ENCODE measurements around the gene TARBP2.

The TARBP2 gene, protein sequence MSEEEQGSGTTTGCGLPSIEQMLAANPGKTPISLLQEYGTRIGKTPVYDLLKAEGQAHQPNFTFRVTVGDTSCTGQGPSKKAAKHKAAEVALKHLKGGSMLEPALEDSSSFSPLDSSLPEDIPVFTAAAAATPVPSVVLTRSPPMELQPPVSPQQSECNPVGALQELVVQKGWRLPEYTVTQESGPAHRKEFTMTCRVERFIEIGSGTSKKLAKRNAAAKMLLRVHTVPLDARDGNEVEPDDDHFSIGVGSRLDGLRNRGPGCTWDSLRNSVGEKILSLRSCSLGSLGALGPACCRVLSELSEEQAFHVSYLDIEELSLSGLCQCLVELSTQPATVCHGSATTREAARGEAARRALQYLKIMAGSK

DNA sequence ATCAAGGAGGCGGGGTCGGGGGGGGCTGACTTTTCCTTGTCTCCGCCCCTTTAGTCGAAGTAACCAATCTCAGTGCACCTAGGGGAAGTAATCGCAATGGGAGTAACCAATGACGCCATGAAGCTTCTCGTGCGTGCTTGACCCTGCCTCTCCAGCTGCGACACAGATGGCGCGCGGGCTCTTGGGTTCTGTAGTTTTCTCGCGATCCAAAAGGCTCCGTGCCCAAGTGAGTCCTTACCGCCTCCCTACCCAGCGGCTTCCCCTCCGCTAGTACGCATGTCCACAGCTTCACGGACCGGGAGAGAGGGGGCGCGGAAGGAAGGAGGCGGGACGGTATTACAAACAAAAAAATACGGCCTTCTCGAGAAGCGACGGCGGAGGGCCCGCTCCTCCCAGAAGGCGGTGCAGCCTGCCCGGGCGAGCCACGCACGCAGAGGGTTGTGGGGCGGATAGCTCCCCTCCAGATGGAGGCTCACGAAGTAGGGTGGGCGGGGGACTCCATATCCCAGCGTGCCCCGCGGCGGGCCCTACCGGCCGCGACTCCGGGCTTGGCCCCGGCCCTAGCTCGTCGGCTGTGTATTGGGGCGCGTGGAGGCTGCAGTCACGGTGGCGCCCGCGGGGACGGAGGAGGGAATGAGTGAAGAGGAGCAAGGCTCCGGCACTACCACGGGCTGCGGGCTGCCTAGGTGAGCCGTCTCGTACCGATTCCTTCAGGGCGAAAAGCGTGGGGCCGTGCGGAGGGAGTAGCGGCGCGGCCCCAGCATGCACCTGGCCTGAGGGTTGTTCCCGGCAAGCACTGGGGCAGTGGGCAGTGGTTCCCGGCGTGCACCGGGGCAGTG, at the start of gene TARBP2:
TARBP2 (plus strand) TSS at position 508 of the 839 bp plus-strand sequence; CDS start at position 634, 126 bp downstream.
- H3K4me1 ChIP-seq (ENCODE audit: control insufficient read depth, insufficient read depth, low read length), result peaks cover 15% of the 10 kb centered on the region
- peak within 1 kb of the TSS; percentile 95 for H3K4me3 ChIP-seq (ENCODE audit: low read length)
- H3K27me3 ChIP-seq (ENCODE audit: control insufficient read depth, insufficient read depth, low read length), result no peaks in the 10 kb centered on the region
- peaks cover 8% of the 10 kb centered on the region for H3K36me3 ChIP-seq (ENCODE audit: control insufficient read depth, insufficient read depth, low read length)
- H3K27ac ChIP-seq (ENCODE audit: low read depth, low read length), result peak within 1 kb of the TSS; percentile 98
- peak within 1 kb of the TSS; percentile 97 for H3K9ac ChIP-seq (ENCODE audit: low read length)

DNA sequence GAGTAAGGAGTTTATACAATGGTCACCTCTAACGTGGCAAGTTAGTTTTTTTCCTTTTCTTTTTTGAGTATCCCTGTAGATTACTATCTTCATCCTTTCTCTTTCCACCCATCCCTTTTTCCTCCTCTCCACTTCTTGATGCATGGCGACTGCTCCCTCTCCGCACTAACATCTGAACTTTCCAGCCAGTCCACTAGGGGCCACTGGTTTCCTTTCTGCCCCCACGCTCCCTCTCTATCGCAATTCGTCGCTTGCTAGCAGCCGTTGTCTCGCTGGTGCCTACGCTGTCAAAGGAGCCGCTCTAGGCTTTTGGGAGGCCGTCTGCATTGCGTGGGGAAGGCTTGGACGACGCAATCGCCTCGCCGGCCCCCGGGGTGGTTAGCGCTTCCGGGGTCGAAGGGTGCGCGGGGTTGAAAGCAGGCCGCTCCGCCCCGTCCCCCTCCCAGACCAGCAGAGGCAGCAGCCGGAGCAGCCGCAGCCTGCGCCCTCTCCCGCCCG, 49.4 kb upstream of the TARBP2 start, which contains the start of gene PCBP2:
PCBP2 (plus strand) TSS at position 442 of the 498 bp plus-strand sequence. CDS start 2,699 bp downstream, outside the sequence.
- Histone ChIP-seq H3K36me3 (ENCODE audit: control insufficient read depth, insufficient read depth, low read length) (peaks cover 17% of the 10 kb centered on the region), H3K27ac (ENCODE audit: low read depth, low read length) (peak within 1 kb of the TSS; percentile 99), H3K4me3 (ENCODE audit: low read length) (peak within 1 kb of the TSS; percentile 87)

DNA sequence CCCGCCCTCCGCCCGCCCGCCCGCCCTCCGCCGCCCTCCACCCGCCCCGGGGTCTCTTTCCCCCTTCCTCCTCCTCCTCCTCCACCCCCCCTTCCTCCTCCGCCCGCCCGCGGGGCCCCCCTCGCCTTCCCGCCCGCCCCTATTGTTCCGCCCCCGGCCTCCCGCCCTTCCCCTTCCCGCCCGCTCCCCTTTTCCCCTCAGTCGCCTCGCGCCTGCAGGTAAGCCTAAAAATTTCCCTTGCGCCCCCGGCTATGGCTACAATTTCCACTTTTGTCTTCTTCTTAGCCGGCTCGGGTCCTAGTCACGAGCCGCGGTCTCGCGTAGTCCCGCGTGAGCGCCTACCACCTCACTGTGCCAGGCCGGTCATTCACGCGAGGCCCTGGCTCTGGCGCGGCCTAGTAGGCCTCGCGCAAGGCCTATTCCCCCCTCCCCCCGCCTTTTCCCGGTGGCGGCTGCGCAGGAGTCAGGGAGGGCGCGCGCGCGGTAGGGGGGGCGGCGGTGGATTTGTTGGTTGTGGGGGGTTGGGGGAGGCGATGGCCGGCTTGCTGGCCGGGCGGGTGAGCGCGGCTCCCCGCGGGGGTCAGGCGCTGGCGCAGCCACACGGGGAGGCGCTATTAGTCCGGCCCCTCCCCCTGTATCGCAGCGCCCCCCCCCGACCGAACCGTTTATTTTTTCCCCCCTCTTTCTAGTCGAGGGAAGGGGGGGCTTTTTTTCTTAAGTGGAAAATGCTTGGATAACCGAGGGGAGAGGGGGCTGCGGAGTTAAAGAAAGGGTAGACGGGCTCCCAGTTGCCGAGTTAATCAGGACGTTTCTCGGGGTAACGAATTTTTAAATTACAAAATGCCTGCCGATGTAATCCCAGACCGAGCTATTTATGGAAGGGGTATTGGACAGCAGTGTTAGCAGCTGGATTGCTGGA, 48.7 kb upstream of the TARBP2 start:
- Histone ChIP-seq H3K27me3 (ENCODE audit: control insufficient read depth, insufficient read depth, low read length) (no peaks in the 10 kb centered on the region), H3K9ac (ENCODE audit: low read length) (peak overlapping the region; percentile 93), H3K4me3 (ENCODE audit: low read length) (peak overlapping the region; percentile 87), H3K27ac (ENCODE audit: low read depth, low read length) (peak overlapping the region; percentile 99), H3K4me1 (ENCODE audit: control insufficient read depth, insufficient read depth, low read length) (peaks cover 13% of the 10 kb centered on the region), H3K36me3 (ENCODE audit: control insufficient read depth, insufficient read depth, low read length) (peaks cover 22% of the 10 kb centered on the region)

More for the DNA sequence above, 49.4 kb upstream of the TARBP2 start, which contains the start of gene PCBP2:
- H3K9ac ChIP-seq (ENCODE audit: low read length), result peak within 1 kb of the TSS; percentile 93
- H3K4me1 ChIP-seq (ENCODE audit: control insufficient read depth, insufficient read depth, low read length), result peaks cover 13% of the 10 kb centered on the region
- no peaks in the 10 kb centered on the region for H3K27me3 ChIP-seq (ENCODE audit: control insufficient read depth, insufficient read depth, low read length)

DNA sequence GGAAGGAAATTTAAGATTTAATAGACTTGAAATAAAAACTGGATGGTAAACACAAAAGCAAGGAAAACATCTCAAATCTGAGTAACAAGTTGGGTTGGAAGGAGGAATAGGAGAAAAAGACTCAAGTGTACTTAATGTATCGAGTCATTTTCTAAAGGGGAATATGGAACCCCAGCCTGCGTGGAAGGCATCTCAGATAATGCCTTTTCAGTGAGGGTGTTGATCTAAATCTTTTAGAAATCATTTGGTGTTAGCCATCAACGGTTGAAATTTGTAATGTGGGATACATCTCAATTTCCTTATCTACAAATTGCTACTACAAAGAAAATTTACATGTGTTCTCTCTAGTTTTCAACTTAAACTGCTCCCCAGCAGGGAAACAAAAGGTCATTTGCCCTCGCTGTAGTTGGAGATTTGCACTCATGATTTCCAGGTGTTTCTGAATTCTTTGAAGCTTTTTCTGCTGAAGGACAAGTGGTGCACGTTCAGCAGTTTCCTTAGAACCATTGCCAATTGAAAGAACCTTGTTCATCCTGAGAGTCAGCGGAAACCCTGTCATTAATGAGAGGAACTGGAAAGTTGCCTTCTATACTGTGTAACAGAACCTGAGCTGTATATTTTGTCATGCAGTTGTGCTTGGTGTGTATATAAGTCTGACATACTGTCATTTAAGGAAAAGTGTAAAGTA, 47.0 kb upstream of the TARBP2 start:
- Histone ChIP-seq H3K27ac (ENCODE audit: low read depth, low read length) (no peak overlapping the region), H3K36me3 (ENCODE audit: control insufficient read depth, insufficient read depth, low read length) (peaks cover 32% of the 10 kb centered on the region), H3K9ac (ENCODE audit: low read length) (no peak overlapping the region)

DNA sequence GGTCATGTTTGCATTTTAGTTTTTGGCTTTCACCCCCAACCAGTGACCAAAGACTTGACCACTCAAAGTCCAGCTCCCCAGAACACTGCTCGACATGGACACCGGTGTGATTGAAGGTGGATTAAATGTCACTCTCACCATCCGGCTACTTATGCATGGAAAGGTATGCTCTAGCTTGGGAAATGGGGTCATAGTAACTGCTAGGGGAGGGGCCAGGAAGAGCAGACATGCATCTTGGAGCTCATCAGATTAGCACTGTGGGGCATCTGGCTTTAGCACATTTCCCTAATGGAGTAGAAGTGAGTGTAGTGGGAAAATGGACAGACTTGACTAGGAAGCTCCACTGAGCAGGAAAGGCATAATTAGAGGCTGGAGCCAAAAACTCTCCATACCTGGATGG, 46.4 kb upstream of the TARBP2 start:
- Histone ChIP-seq H3K9ac (ENCODE audit: low read length) (no peak overlapping the region), H3K27me3 (ENCODE audit: control insufficient read depth, insufficient read depth, low read length) (no peaks in the 10 kb centered on the region), H3K4me1 (ENCODE audit: control insufficient read depth, insufficient read depth, low read length) (peaks cover 13% of the 10 kb centered on the region), H3K27ac (ENCODE audit: low read depth, low read length) (no peak overlapping the region), H3K4me3 (ENCODE audit: low read length) (no peak overlapping the region), H3K36me3 (ENCODE audit: control insufficient read depth, insufficient read depth, low read length) (peaks cover 34% of the 10 kb centered on the region)

More for the DNA sequence above, 47.0 kb upstream of the TARBP2 start:
- H3K4me3 ChIP-seq (ENCODE audit: low read length), result no peak overlapping the region
- peaks cover 13% of the 10 kb centered on the region for H3K4me1 ChIP-seq (ENCODE audit: control insufficient read depth, insufficient read depth, low read length)
- no peaks in the 10 kb centered on the region for H3K27me3 ChIP-seq (ENCODE audit: control insufficient read depth, insufficient read depth, low read length)

DNA sequence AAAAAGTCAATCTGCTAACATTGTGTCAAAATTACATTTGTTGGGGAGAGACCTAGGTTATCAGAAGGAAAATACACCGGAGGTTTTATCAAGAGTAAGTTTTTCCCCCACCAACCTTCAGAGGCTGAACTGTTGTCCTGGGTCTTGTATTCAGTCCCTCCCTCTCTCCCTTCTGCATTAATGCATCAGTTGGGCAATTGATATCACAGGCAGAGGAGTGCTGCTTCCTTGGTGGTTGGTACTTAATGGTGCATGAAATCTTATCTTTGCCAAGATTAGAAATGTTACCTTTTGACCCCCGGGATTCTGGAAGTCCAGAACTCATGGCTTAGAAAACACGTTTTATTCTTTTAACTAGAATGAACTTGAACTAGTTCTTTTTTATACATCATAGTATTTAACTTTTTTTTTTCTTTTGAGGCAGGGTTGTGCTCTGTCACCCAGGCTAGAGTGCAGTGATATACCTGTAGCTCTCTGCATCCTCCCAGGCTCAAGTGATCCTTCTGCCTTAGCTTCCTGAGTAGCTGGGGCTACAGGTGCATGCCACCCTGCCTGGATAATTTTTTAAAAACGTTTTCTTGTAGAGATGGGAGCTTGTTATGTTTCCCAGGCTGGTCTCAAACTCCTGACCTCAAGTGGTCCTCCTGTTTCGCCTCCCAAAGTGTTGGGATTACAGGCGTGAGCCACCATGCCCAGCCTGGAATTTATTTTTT, 44.3 kb upstream of the TARBP2 start:
- Histone ChIP-seq H3K4me1 (ENCODE audit: control insufficient read depth, insufficient read depth, low read length) (peaks cover 13% of the 10 kb centered on the region), H3K36me3 (ENCODE audit: control insufficient read depth, insufficient read depth, low read length) (peaks cover 53% of the 10 kb centered on the region), H3K27me3 (ENCODE audit: control insufficient read depth, insufficient read depth, low read length) (no peaks in the 10 kb centered on the region), H3K27ac (ENCODE audit: low read depth, low read length) (no peak overlapping the region), H3K9ac (ENCODE audit: low read length) (no peak overlapping the region), H3K4me3 (ENCODE audit: low read length) (no peak overlapping the region)

DNA sequence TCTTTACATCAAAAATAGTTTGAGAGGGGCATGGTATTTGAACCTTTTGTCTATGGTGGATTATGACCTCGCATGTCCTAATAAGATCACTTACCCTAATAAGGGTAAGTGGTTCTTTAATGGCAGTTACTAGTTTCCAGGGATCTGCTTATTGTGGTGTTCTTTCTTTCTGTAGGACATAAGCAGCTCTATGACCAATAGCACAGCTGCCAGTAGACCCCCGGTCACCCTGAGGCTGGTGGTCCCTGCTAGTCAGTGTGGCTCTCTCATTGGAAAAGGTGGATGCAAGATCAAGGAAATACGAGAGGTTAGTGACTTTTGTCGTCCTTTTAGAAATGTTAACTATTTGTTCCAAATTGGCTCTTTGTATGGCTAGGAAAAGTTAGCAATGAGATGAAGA, 42.0 kb upstream of the TARBP2 start:
- no peak overlapping the region for H3K9ac ChIP-seq (ENCODE audit: low read length)
- no peaks in the 10 kb centered on the region for H3K27me3 ChIP-seq (ENCODE audit: control insufficient read depth, insufficient read depth, low read length)
- H3K36me3 ChIP-seq (ENCODE audit: control insufficient read depth, insufficient read depth, low read length), result peaks cover 74% of the 10 kb centered on the region
- H3K4me3 ChIP-seq (ENCODE audit: low read length), result no peak overlapping the region
- peaks cover under 1% of the 10 kb centered on the region for H3K4me1 ChIP-seq (ENCODE audit: control insufficient read depth, insufficient read depth, low read length)
- H3K27ac ChIP-seq (ENCODE audit: low read depth, low read length), result no peak overlapping the region

DNA sequence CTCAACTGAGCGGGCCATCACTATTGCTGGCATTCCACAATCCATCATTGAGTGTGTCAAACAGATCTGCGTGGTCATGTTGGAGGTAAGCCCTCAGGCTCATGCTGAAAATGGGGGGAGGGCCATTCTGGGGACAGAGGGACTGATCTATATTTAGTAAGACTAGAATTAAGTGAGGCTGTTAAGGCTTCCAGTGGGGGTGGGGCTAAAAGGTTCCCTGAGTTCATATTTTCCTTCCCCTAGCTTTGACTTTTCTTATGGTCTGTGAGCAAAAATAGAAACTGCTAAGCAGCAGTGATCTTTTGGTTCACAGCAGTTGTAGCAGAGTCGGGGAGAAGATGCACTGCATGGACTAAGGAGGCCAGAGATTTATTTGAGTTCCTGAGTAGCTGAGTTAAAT, 40.0 kb upstream of the TARBP2 start:
- Histone ChIP-seq H3K4me1 (ENCODE audit: control insufficient read depth, insufficient read depth, low read length) (no peaks in the 10 kb centered on the region), H3K36me3 (ENCODE audit: control insufficient read depth, insufficient read depth, low read length) (peaks cover 81% of the 10 kb centered on the region), H3K9ac (ENCODE audit: low read length) (no peak overlapping the region), H3K27me3 (ENCODE audit: control insufficient read depth, insufficient read depth, low read length) (no peaks in the 10 kb centered on the region), H3K27ac (ENCODE audit: low read depth, low read length) (no peak overlapping the region), H3K4me3 (ENCODE audit: low read length) (no peak overlapping the region)

DNA sequence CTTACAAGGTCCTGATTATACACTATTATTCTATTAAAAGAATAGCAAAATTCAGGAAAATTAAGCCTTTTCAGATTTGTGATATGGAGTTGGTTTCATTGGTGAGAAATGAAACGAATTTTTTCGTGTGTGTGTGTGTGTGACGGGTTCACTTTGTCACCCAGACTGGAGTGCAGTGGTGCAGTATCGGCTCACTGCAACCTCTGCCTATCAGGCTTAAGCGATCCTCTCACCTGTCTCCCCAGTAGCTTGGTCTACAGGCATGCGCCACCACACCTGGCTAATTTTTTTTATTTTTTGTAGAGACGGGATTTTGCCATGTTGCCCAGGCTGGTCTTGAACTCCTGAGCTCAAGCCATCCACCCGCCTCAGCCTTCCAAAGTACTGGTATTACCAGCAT, 39.5 kb upstream of the TARBP2 start:
- no peak overlapping the region for H3K9ac ChIP-seq (ENCODE audit: low read length)
- H3K27ac ChIP-seq (ENCODE audit: low read depth, low read length), result no peak overlapping the region
- H3K27me3 ChIP-seq (ENCODE audit: control insufficient read depth, insufficient read depth, low read length), result no peaks in the 10 kb centered on the region
- no peak overlapping the region for H3K4me3 ChIP-seq (ENCODE audit: low read length)
- no peaks in the 10 kb centered on the region for H3K4me1 ChIP-seq (ENCODE audit: control insufficient read depth, insufficient read depth, low read length)
- peaks cover 82% of the 10 kb centered on the region for H3K36me3 ChIP-seq (ENCODE audit: control insufficient read depth, insufficient read depth, low read length)

DNA sequence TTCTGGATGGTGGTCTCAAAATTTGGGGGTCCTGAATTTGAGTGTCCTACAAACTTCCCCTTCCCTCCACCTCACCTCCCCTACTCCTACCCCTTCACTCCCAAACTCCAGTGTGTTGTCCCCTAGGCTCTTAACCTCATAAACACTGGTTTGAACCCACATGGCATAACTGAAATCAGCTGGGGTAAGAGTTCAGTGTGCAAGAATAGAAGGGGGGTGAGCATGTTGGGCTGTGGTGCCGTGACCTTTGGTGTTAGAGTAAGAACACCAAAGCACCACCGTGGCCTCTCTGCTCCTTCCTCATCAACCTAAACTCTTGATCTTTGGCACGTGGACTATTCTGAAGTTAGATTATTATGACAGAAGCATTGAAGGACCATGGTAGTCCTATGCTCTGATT, 38.1 kb upstream of the TARBP2 start:
- Histone ChIP-seq H3K4me3 (ENCODE audit: low read length) (no peak overlapping the region), H3K9ac (ENCODE audit: low read length) (no peak overlapping the region), H3K27me3 (ENCODE audit: control insufficient read depth, insufficient read depth, low read length) (no peaks in the 10 kb centered on the region), H3K36me3 (ENCODE audit: control insufficient read depth, insufficient read depth, low read length) (peaks cover 87% of the 10 kb centered on the region), H3K4me1 (ENCODE audit: control insufficient read depth, insufficient read depth, low read length) (no peaks in the 10 kb centered on the region), H3K27ac (ENCODE audit: low read depth, low read length) (no peak overlapping the region)

Measured in rectal smooth muscle tissue (tissue), 1 donor.